Measurements from ENCODE around the gene CMBL.

DNA sequence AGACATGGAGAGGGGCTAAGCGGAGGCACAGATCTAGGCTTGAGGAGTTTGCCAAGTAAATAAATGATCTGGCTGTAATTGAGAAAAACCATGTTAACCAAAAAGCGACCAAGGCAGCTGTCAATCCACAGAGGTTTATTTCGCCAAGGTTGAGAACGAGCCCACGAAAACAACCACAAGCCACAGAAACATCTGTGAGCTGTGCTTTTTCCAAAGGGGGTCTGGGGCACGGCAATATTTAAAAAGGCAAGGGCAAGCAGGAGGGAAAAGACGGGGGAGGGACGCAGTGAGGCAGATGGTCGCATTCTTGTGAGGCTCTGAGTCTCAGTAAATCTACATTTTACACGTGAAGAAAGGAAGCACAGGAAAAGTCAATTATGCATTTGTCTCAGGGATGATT lies 32.2 kb downstream of the CMBL start:
- TF ChIP-seq, protein P1, sequence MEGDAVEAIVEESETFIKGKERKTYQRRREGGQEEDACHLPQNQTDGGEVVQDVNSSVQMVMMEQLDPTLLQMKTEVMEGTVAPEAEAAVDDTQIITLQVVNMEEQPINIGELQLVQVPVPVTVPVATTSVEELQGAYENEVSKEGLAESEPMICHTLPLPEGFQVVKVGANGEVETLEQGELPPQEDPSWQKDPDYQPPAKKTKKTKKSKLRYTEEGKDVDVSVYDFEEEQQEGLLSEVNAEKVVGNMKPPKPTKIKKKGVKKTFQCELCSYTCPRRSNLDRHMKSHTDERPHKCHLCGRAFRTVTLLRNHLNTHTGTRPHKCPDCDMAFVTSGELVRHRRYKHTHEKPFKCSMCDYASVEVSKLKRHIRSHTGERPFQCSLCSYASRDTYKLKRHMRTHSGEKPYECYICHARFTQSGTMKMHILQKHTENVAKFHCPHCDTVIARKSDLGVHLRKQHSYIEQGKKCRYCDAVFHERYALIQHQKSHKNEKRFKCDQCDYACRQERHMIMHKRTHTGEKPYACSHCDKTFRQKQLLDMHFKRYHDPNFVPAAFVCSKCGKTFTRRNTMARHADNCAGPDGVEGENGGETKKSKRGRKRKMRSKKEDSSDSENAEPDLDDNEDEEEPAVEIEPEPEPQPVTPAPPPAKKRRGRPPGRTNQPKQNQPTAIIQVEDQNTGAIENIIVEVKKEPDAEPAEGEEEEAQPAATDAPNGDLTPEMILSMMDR (IDR thresholded peaks at IDR 0.05): no peak
- no peak for TF ChIP-seq EZH2 (IDR thresholded peaks at IDR 0.05; ENCODE audit: borderline replicate concordance, insufficient read depth, low read depth, low read length, poor library complexity, severe bottlenecking)

Measured in B cell (primary cell).